Measurements from ENCODE around the gene UNC119.

Gene UNC119

DNA sequence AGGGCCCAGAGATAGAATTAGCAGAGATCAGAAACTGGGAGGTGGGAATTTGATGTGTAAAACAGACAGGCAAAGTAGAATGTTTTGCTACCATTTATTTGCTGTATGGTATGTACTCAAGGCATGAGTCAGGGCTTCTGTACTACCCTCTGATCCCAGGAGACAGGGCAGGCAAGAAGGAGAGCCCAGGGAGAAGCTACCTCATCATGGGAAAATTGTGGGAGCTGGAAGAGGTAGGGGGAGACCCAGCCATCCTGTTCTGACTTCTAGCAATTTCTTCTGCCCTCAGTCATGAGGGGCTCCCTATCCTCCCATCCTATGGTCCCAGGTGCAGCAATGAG lies 20.6 kb upstream of the UNC119 start:
- Histone ChIP-seq H3K9me3 (ENCODE audit: insufficient read depth, low read length) (no peaks in the 10 kb centered on the region), H2AFZ (ENCODE audit: low read depth, low read length) (no peak overlapping the region), H3K27ac (ENCODE audit: low read length) (no peak overlapping the region), H3K4me2 (ENCODE audit: low read length) (no peak overlapping the region), H3K9ac (ENCODE audit: low read length) (no peak overlapping the region), H3K27me3 (ENCODE audit: low read depth, low read length) (no peaks in the 10 kb centered on the region), H3K79me2 (ENCODE audit: low read length) (peaks cover 13% of the 10 kb centered on the region), H3K4me1 (ENCODE audit: low read length) (peaks cover 37% of the 10 kb centered on the region), H3K36me3 (replicated peaks; ENCODE audit: low read depth, low read length) (peaks cover 50% of the 10 kb centered on the region), H4K20me1 (ENCODE audit: insufficient read depth, low read length) (no peaks in the 10 kb centered on the region), H3K4me3 (ENCODE audit: low read length) (no peak overlapping the region)
- TF ChIP-seq EZH2phosphoT487 (IDR thresholded peaks at IDR 0.05; ENCODE audit: low read depth): no peak

DNA sequence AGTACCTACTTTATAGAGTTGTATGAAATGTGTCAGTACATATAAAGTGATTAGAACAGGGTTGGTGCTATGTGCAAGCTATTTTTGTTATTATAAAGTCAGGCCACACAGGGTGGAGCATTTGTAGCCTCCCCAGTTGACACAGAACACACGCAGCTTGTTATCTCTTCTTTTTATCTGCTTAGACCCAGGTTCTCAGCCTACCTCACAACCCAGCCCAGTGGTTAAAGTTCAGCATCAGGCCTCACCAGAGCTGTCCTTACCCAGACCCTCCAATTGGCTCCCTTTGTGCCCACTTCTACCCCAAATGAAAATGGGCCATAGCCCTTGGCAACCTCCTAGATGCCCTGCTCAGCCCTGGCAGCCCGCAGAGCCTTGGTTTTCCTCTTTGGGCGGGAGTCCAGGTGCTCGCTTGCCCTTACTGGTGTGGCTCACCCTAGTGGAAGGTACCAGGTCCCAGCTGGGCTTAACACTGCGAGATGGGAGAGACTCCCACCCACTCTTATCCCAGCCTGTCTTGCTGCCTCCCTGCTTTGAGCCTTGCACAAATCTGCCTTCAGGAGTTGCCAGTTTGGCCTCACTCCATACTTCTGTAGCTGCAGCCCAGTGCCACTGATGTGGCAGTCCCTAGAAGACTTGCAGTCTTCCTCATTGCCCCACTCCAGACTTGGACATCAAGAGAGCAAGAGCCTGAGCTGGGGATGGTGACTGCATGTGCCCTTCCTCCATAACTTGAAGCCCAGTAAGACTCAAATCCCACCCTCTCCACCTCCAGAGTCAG lies 20.0 kb upstream of the UNC119 start:
- Histone ChIP-seq H3K27ac (ENCODE audit: low read length) (no peak overlapping the region), H3K9me3 (ENCODE audit: insufficient read depth, low read length) (no peaks in the 10 kb centered on the region), H3K36me3 (replicated peaks; ENCODE audit: low read depth, low read length) (peaks cover 44% of the 10 kb centered on the region), H4K20me1 (ENCODE audit: insufficient read depth, low read length) (no peaks in the 10 kb centered on the region), H3K4me1 (ENCODE audit: low read length) (peaks cover 37% of the 10 kb centered on the region), H3K4me3 (ENCODE audit: low read length) (peak overlapping the region; percentile 78), H2AFZ (ENCODE audit: low read depth, low read length) (no peak overlapping the region), H3K9ac (ENCODE audit: low read length) (peak overlapping the region; percentile 68; the same call in 1 of the 2 replicates), H3K27me3 (ENCODE audit: low read depth, low read length) (no peaks in the 10 kb centered on the region), H3K4me2 (ENCODE audit: low read length) (peak overlapping the region; percentile 84), H3K79me2 (ENCODE audit: low read length) (peaks cover 13% of the 10 kb centered on the region)
- TF ChIP-seq EZH2phosphoT487 (IDR thresholded peaks at IDR 0.05; ENCODE audit: low read depth): no peak
- TF ChIP-seq, protein P1, sequence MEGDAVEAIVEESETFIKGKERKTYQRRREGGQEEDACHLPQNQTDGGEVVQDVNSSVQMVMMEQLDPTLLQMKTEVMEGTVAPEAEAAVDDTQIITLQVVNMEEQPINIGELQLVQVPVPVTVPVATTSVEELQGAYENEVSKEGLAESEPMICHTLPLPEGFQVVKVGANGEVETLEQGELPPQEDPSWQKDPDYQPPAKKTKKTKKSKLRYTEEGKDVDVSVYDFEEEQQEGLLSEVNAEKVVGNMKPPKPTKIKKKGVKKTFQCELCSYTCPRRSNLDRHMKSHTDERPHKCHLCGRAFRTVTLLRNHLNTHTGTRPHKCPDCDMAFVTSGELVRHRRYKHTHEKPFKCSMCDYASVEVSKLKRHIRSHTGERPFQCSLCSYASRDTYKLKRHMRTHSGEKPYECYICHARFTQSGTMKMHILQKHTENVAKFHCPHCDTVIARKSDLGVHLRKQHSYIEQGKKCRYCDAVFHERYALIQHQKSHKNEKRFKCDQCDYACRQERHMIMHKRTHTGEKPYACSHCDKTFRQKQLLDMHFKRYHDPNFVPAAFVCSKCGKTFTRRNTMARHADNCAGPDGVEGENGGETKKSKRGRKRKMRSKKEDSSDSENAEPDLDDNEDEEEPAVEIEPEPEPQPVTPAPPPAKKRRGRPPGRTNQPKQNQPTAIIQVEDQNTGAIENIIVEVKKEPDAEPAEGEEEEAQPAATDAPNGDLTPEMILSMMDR (IDR thresholded peaks at IDR 0.05; ENCODE audit: low read depth, low read length): no peak

DNA sequence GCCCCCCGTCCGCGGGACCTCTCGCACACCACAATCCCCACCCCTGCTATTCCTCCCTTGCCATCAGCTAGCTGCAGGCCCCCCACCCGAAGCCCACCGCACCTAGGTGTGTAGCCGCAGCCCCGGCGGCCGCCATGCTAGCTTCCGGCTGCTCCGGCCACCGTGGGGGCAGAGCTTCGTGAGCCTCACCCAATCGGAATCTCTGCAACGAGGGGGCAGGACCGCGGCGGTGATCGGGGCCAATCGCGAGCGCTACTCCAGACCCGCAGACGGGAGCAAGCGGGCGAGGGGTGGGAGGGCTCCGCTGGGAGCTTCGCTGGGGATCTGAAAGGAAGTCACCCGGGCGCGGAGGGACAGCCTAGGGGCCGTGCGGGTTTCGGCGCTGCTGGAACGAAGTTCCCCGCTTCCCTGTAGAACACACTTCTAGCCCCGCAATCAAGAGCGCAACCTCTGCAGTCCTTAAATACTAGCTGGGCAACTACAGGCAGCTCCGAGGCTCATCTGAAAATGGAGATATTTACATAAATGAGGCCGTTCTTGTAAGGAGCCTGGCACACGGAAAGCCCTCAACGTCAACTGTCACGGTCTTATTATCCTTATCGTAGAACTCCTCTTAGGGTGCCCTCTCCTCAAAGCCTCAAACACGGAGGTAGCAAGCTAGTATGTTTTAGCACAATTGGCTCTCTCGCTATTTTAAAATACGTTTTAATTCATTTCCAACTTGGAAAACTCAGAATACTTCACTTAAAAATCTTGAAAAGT lies 19.1 kb upstream of the UNC119 start, which contains the start of gene PIGS:
TSS of gene PIGS (minus strand) at position 164 of the 762 bp plus-strand sequence. CDS start at position 136, 28 bp downstream.
- peak within 1 kb of the TSS; percentile 78 for H3K4me3 ChIP-seq (ENCODE audit: low read length)
- peak within 1 kb of the TSS; percentile 89 for H3K4me2 ChIP-seq (ENCODE audit: low read length)
- H3K27me3 ChIP-seq (ENCODE audit: low read depth, low read length): no peaks in the 10 kb centered on the region
- H3K36me3 ChIP-seq (replicated peaks; ENCODE audit: low read depth, low read length): peaks cover 40% of the 10 kb centered on the region
- H4K20me1 ChIP-seq (ENCODE audit: insufficient read depth, low read length): peaks cover 5% of the 10 kb centered on the region
- peak within 1 kb of the TSS; percentile 75; the same call in 1 of the 2 replicates for H2AFZ ChIP-seq (ENCODE audit: low read depth, low read length)
- H3K79me2 ChIP-seq (ENCODE audit: low read length): peaks cover 21% of the 10 kb centered on the region
- TF ChIP-seq, protein P1 (IDR thresholded peaks at IDR 0.05; ENCODE audit: low read depth, low read length): no peak
- no peak for TF ChIP-seq EZH2phosphoT487 (IDR thresholded peaks at IDR 0.05; ENCODE audit: low read depth)
- H3K27ac ChIP-seq (ENCODE audit: low read length): peak within 1 kb of the TSS; percentile 31
- H3K9me3 ChIP-seq (ENCODE audit: insufficient read depth, low read length): no peaks in the 10 kb centered on the region
- H3K4me1 ChIP-seq (ENCODE audit: low read length): peaks cover 40% of the 10 kb centered on the region
- peak within 1 kb of the TSS; percentile 68 for H3K9ac ChIP-seq (ENCODE audit: low read length)

DNA sequence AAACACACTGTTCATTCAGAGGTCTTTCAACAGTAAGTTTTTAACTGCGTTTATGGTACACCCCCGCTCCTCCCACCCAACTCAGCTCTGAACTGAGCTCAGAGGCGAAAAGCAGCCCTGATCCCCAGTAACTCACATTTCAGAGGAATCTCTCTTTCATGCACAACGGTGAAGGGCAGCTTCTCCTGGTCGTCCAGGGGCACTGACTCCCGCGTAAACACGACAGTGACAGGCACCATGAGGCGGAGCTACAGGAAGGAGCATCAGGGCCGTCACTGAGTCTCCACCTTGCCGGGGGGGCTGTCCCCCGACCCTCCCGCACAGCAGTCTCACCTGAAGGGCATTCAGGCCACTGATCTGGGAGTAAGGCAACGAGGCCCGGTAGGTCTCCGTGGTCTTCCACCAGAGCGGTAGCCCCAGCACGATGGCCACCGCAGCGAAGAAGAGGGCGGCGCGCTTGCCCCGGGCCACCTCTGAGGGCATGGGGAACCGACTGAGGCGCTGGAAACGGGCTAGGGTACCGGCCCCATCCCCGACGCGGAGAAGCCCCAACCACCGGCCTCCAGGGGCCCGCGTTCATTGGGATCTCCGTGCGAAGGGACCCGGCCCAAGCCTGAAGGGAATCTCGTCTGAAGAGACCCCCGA lies 18.4 kb upstream of the UNC119 start:
- Histone ChIP-seq H3K4me2 (ENCODE audit: low read length) (peak overlapping the region; percentile 89), H3K4me3 (ENCODE audit: low read length) (peak overlapping the region; percentile 78), H3K36me3 (replicated peaks; ENCODE audit: low read depth, low read length) (peaks cover 39% of the 10 kb centered on the region), H4K20me1 (ENCODE audit: insufficient read depth, low read length) (peaks cover 5% of the 10 kb centered on the region), H3K9me3 (ENCODE audit: insufficient read depth, low read length) (no peaks in the 10 kb centered on the region), H2AFZ (ENCODE audit: low read depth, low read length) (peak overlapping the region; percentile 15; the same call in 1 of the 2 replicates), H3K79me2 (ENCODE audit: low read length) (peaks cover 25% of the 10 kb centered on the region), H3K9ac (ENCODE audit: low read length) (peak overlapping the region; percentile 67), H3K27ac (ENCODE audit: low read length) (peak overlapping the region; percentile 28), H3K4me1 (ENCODE audit: low read length) (peaks cover 38% of the 10 kb centered on the region), H3K27me3 (ENCODE audit: low read depth, low read length) (no peaks in the 10 kb centered on the region)
- no peak for TF ChIP-seq EZH2phosphoT487 (IDR thresholded peaks at IDR 0.05; ENCODE audit: low read depth)
- TF ChIP-seq, protein P1 (IDR thresholded peaks at IDR 0.05; ENCODE audit: low read depth, low read length): no peak

Measured in OCI-LY3 (cell line).